K562 (cell line): Measurements from ENCODE around the gene CENPP. TPM values are rescaled to one million over a fixed set of nuclear protein-coding genes. Genes with fewer than 3 reads are reported as not detected.

Source experiments
- ATAC-seq: fragments of 200-7000 bp; cut with Tn5 transposase; 3 replicates; pipeline ENCODE4 v1.9.1; 2020; ENCODE audit warnings: moderate library complexity
- BruUV-seq: library from RNA; stranded (reverse); fragments of 400-500 nt; replicated peaks from 2 replicates; lab custom pipeline; 2021; lab: Mats Ljungman, UMichigan
- CTCF ChIA-PET: fragments of 300-600 bp; formaldehyde crosslinking; extraction: SDS; loops from one replicate; lab custom pipeline; 2021; ENCODE audit warnings: low intra/inter-chr PET ratio; lab: Yijun Ruan, JAX
- POLR2A ChIA-PET: fragments of 300-600, 350-650 bp; sonication (Branson Sonifier 250); formaldehyde crosslinking; extraction: SDS; loops from one replicate; lab custom pipeline; 2021; ENCODE audit warnings: antibody characterized with exemption, inconsistent platforms; lab: Yijun Ruan, JAX
- DNase-seq, 4 experiments: peaks; one replicate each; pipeline versions ENCODE4 v3.0.0 to v3.0.0-alpha.2; 2011 to 2018; ENCODE audit warnings: low spot score in 3 of 4, mixed read lengths in 3 of 4; ENCODE audit errors: extremely low read depth in 1 of 4
- FAIRE-seq: peaks from 2 replicates; lab custom pipeline; 2011; peaks lifted over from hg19 to GRCh38; lab: Jason Lieb, UNC
- H2AFZ ChIP-seq: 2 replicates; pipeline ENCODE4 v1.6.0; 2011; ENCODE audit warnings: low read depth, low read length, control low read depth, inconsistent platforms
- H3K27ac ChIP-seq: fragments of 200-600 bp; 3 replicates; pipeline ENCODE4 v1.8.0; 2011; ENCODE audit warnings: low read depth, mild to moderate bottlenecking, control low read depth, inconsistent platforms, low read length, moderate library complexity, mixed read lengths; ENCODE audit errors: extremely low read depth
- H3K27me3 ChIP-seq, 2 experiments: fragments of 300-600 bp in 1 of 2; 2 replicates in 1 of 2; 3 replicates in 1 of 2; pipeline versions ENCODE4 v1.6.0 to v1.8.0; 2011; ENCODE audit warnings: inconsistent platforms in 2 of 2, low read length in 2 of 2, mild to moderate bottlenecking in 1 of 2, mixed read lengths in 1 of 2, moderate library complexity in 1 of 2; ENCODE audit not compliant: control insufficient read depth in 2 of 2, insufficient read depth in 2 of 2
- H3K36me3 ChIP-seq: fragments of 300-600 bp; 3 replicates; pipeline ENCODE4 v1.8.0; 2011; ENCODE audit warnings: mild to moderate bottlenecking, low read length, inconsistent platforms; ENCODE audit not compliant: control insufficient read depth, insufficient read depth
- H3K4me1 ChIP-seq, 2 experiments: fragments of 200-600 bp in 1 of 2; replicated peaks in 1 of 2; 2 replicates in 1 of 2; 3 replicates in 1 of 2; pipeline versions ENCODE4 v1.5.1 to v1.8.0; 2011; ENCODE audit warnings: inconsistent platforms in 2 of 2, low read length in 2 of 2, mild to moderate bottlenecking in 1 of 2, mixed read lengths in 1 of 2, moderate library complexity in 1 of 2; ENCODE audit not compliant: control insufficient read depth in 2 of 2, insufficient read depth in 2 of 2
- H3K4me2 ChIP-seq: 2 replicates; pipeline ENCODE4 v1.6.1; 2011; ENCODE audit warnings: low read length, control low read depth, inconsistent platforms, mixed read lengths; ENCODE audit not compliant: insufficient read depth
- H3K4me3 ChIP-seq: fragments of 200-600 bp; sonication (generic), shearing (Covaris generic); 2 replicates; pipeline ENCODE4 v1.5.1; 2016; ENCODE audit warnings: control low read depth, inconsistent platforms
- H3K79me2 ChIP-seq: fragments of 200-600 bp; 3 replicates; pipeline ENCODE4 v1.8.0; 2011; ENCODE audit warnings: low read length, inconsistent platforms; ENCODE audit not compliant: control insufficient read depth, insufficient read depth
- H3K9ac ChIP-seq, 2 experiments: 2 replicates each; pipeline versions ENCODE4 v1.6.0 to v1.6.1; 2011; ENCODE audit warnings: low read depth in 2 of 2, low read length in 2 of 2, control low read depth in 1 of 2, inconsistent platforms in 1 of 2, mild to moderate bottlenecking in 1 of 2, mixed read lengths in 1 of 2; ENCODE audit not compliant: insufficient read depth in 1 of 2
- H3K9me1 ChIP-seq: one replicate; pipeline ENCODE4 v1.6.0; 2011; ENCODE audit warnings: inconsistent platforms, mild to moderate bottlenecking, low read length, moderate library complexity; ENCODE audit not compliant: control insufficient read depth, insufficient read depth
- H3K9me3 ChIP-seq: replicated peaks from 2 replicates; pipeline ENCODE4 v1.5.1; 2011; ENCODE audit warnings: low read depth, low read length, inconsistent platforms; ENCODE audit not compliant: control insufficient read depth, insufficient read depth
- H4K20me1 ChIP-seq: replicated peaks from 2 replicates; pipeline ENCODE4 v1.6.1; 2011; ENCODE audit warnings: low read length, inconsistent platforms, mixed read lengths; ENCODE audit not compliant: control insufficient read depth, insufficient read depth
- ELK3 ChIP-seq: fragments of 450-650 bp; formaldehyde crosslinking; IDR thresholded peaks from 2 replicates; pipeline ENCODE4 v1.4.0; 2020; ENCODE audit warnings: mild to moderate bottlenecking
- ESRRA ChIP-seq: fragments of 450-650 bp; IDR thresholded peaks from 2 replicates; pipeline ENCODE4 v1.6.1; 2014; ENCODE audit warnings: low read depth, mild to moderate bottlenecking, moderate library complexity, borderline replicate concordance
- HNRNPK ChIP-seq: fragments of 200-400 bp; formaldehyde crosslinking; IDR thresholded peaks from one replicate; pipeline ENCODE4 v1.6.1; 2018; ENCODE audit warnings: mild to moderate bottlenecking, low read depth, low read length; ENCODE audit not compliant: poor library complexity, severe bottlenecking
- HNRNPL ChIP-seq: fragments of 200-400 bp; formaldehyde crosslinking; IDR thresholded peaks from 2 replicates; pipeline ENCODE4 v1.6.1; 2017; ENCODE audit warnings: low read depth, mild to moderate bottlenecking, low read length
- NR2C2 ChIP-seq, 2 experiments: fragments of 200-800 bp in 1 of 2; sonication (Bioruptor generic) in 1 of 2; sonication (generic) in 1 of 2; formaldehyde crosslinking in 1 of 2; IDR thresholded peaks; 2 replicates each; pipeline versions ENCODE4 v1.6.1 to v1.8.0; 2016 to 2022; ENCODE audit warnings: mild to moderate bottlenecking in 1 of 2, missing compliant biosample characterization in 1 of 2, missing genetic modification characterization in 1 of 2, missing genetic modification reagents in 1 of 2
- POLR2A ChIP-seq: fragments of 450-650 bp; conservative IDR thresholded peaks from 2 replicates; pipeline ENCODE4 v1.6.1; 2016
- SAFB2 ChIP-seq: fragments of 200-400 bp; formaldehyde crosslinking; IDR thresholded peaks from 2 replicates; pipeline ENCODE4 v1.6.1; 2018; ENCODE audit warnings: borderline replicate concordance, low read length, low read depth, moderate library complexity; ENCODE audit not compliant: severe bottlenecking
- SMARCE1 ChIP-seq: fragments of 450-650 bp; IDR thresholded peaks from 2 replicates; pipeline ENCODE4 v1.7.1; 2016; ENCODE audit warnings: mild to moderate bottlenecking
- WGBS: fragments of 100-300 bp; shearing (Covaris generic); methylation state at CpG from one replicate; pipeline ENCODE4 v1.1.6; 2016; ENCODE audit warnings: low coverage, mixed read lengths; ENCODE audit not compliant: insufficient coverage; ENCODE audit errors: missing lambda C conversion rate; 5-methylcytosine and 5-hydroxymethylcytosine counted together
- in situ Hi-C: fragments of 300-500 bp; cut with MboI; formaldehyde crosslinking; loops from 4 replicates; pipeline ENCODE4 v1.15.0; 2018; ENCODE audit warnings: inconsistent platforms, mixed read lengths
- intact Hi-C: fragments of 100-400 bp; cut with micrococcal nuclease; formaldehyde crosslinking; loops from 2 replicates; pipeline ENCODE4 v1.14.2; 2022
- polyA plus RNA-seq, 8 experiments: library from polyadenylated mRNA; depleted of rRNA in 4 of 8; stranded (reverse) in 5 of 8; unstranded in 3 of 8; fragments of >200 nt; fragmentation: Nextera tagmentation in 2 of 8; fragmentation: Illumina TruSeq in 1 of 8; extraction: Ambion mirVana in 2 of 8; extraction: Trizol in 1 of 8; gene quantifications; 2 replicates each; pipeline versions ENCODE4 v1.2.1 to v1.2.3, GENCODE V29; 2011 to 2014; ENCODE audit warnings: inconsistent platforms in 1 of 8, missing spikeins in 1 of 8
- total RNA-seq, 7 experiments: library from RNA; depleted of rRNA in 6 of 7; stranded (reverse); fragments of >200 nt in 6 of 7; fragmentation: Illumina TruSeq in 2 of 7; extraction: Trizol in 2 of 7; gene quantifications; 2 replicates each; pipeline versions ENCODE4 v1.2.1 to v1.2.3, GENCODE V29; 2011 to 2021; ENCODE audit warnings: low replicate concordance in 1 of 7
- TF ChIP-seq, protein P1 (sequence below), 2 experiments: fragments of 450-650 bp; IDR thresholded peaks; 2 replicates each; pipeline ENCODE4 v1.6.1; 2018; ENCODE audit warnings: mild to moderate bottlenecking in 2 of 2, low read depth in 1 of 2; ENCODE audit not compliant: partially characterized antibody in 2 of 2

Gene CENPP
- total and polyA plus RNA-seq, 9 of the 15 experiments (the other 6 are each of a cell fraction or from before 2014, with no cell fraction given) = 8.0 to 28.5 (median 17.9) TPM

- TF ChIP-seq, protein P1, sequence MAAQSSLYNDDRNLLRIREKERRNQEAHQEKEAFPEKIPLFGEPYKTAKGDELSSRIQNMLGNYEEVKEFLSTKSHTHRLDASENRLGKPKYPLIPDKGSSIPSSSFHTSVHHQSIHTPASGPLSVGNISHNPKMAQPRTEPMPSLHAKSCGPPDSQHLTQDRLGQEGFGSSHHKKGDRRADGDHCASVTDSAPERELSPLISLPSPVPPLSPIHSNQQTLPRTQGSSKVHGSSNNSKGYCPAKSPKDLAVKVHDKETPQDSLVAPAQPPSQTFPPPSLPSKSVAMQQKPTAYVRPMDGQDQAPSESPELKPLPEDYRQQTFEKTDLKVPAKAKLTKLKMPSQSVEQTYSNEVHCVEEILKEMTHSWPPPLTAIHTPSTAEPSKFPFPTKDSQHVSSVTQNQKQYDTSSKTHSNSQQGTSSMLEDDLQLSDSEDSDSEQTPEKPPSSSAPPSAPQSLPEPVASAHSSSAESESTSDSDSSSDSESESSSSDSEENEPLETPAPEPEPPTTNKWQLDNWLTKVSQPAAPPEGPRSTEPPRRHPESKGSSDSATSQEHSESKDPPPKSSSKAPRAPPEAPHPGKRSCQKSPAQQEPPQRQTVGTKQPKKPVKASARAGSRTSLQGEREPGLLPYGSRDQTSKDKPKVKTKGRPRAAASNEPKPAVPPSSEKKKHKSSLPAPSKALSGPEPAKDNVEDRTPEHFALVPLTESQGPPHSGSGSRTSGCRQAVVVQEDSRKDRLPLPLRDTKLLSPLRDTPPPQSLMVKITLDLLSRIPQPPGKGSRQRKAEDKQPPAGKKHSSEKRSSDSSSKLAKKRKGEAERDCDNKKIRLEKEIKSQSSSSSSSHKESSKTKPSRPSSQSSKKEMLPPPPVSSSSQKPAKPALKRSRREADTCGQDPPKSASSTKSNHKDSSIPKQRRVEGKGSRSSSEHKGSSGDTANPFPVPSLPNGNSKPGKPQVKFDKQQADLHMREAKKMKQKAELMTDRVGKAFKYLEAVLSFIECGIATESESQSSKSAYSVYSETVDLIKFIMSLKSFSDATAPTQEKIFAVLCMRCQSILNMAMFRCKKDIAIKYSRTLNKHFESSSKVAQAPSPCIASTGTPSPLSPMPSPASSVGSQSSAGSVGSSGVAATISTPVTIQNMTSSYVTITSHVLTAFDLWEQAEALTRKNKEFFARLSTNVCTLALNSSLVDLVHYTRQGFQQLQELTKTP (IDR thresholded peaks at IDR 0.05; ENCODE audit: low read depth in 1 of 2, partially characterized antibody in 2 of 2) = no peak
- TF ChIP-seq POLR2A = no peak
- TF ChIP-seq HNRNPL = no peak
- TF ChIP-seq, all 486 proteins: peak for 0
Measured at GRCh38 chr9:92508018-92508820, 182.5 kb downstream of the CENPP start (continued).

- ChIA-PET POLR2A (no interaction called here), CTCF (no interaction called here)
- Histone ChIP-seq H3K9ac (no peak overlapping the region), H3K4me1 (peaks cover 8 to 19% of the 10 kb centered on the region in 2 experiments), H3K9me3 (no peaks in the 10 kb centered on the region), H3K79me2 (no peaks in the 10 kb centered on the region), H3K27ac (no peak overlapping the region), H3K9me1 (no peaks in the 10 kb centered on the region), H3K27me3 (no peaks in the 10 kb centered on the region), H3K36me3 (no peaks in the 10 kb centered on the region), H4K20me1 (no peaks in the 10 kb centered on the region), H2AFZ (no peak overlapping the region), H3K4me3 (no peak overlapping the region), H3K4me2 (no peak overlapping the region)
- DNase-seq (no peak), FAIRE-seq (no peak), ATAC-seq (no peak)
- 84% methylated on average over 5 of the region's 5 CpGs for WGBS
- BruUV-seq = no TSS peak
- in situ Hi-C loops = no loop called here
- intact Hi-C loops = no loop called here
- TF ChIP-seq ELK3 (CRISPR knock-in tag) = no peak
- TF ChIP-seq SAFB2 = no peak
- no peak for TF ChIP-seq SMARCE1
- TF ChIP-seq HNRNPK = no peak
- TF ChIP-seq, protein P1 (IDR thresholded peaks at IDR 0.05; ENCODE audit: low read depth in 1 of 2, partially characterized antibody in 2 of 2) = no peak
- no peak for TF ChIP-seq NR2C2 (CRISPR knock-in tag; IDR thresholded peaks at IDR 0.05)
- TF ChIP-seq NR2C2 (tag; IDR thresholded peaks at IDR 0.05) = no peak
- no peak for TF ChIP-seq ESRRA
Measured at GRCh38 chr9:92509050-92509449, 183.3 kb downstream of the CENPP start.
